DOHH2 (cell line): Measurements from ENCODE around the gene S100A3.

ENCODE experiments used
- CTCF ChIP-seq: fragments of 200-600 bp; sonication (generic); IDR thresholded peaks from one replicate; pipeline ENCODE4 v1.5.1; 2014; ENCODE audit warnings: antibody characterized with exemption, mild to moderate bottlenecking, low read depth, low read length; ENCODE audit not compliant: poor library complexity, severe bottlenecking
- EZH2phosphoT487 ChIP-seq: fragments of 200-600 bp; sonication (generic); IDR thresholded peaks from 2 replicates; pipeline ENCODE4 v1.6.1; 2017; ENCODE audit warnings: borderline replicate concordance, mild to moderate bottlenecking, antibody characterized with exemption, low read length, moderate library complexity, mixed read lengths

- TF ChIP-seq CTCF: no peak
- TF ChIP-seq EZH2phosphoT487: no peak
Measured at GRCh38 chr1:153560241-153560640, 11.2 kb upstream of the S100A3 start.
